Dedifferentiated amniotic fluid mesenchymal stem cell (primary cell): Measurements from ENCODE around the gene CDRT15L2.
"Not testable (repeated sequence)": the region's sequence is repeated elsewhere in the genome, so short reads cannot be mapped to it uniquely, and the experiment has no call there.

ENCODE experiments used
- DNase-seq: peaks from one replicate; pipeline ENCODE4 v3.0.0-alpha.2; 2016; ENCODE audit errors: extremely low spot score

The CDRT15L2 gene

DNA sequence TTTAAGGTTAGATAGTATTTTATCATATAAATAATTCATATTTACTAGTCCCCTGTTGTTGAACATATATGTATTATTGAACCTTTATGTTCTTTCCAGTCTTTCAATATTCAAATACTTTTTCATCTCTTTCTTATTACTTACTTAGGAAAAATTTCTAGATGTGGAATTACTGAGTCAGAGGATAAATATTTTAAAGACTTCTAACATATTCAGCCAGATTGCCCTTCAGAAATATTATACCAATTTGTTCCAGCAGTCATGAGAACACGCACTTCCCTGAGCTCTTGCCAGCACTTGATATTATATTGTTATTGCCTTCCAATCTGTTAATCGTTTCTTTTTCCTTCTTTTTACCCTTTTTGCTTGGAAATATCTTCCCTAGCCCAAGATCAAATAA lies 4.5 kb upstream of the CDRT15L2 start:
- peak; percentile 51 for DNase-seq

DNA sequence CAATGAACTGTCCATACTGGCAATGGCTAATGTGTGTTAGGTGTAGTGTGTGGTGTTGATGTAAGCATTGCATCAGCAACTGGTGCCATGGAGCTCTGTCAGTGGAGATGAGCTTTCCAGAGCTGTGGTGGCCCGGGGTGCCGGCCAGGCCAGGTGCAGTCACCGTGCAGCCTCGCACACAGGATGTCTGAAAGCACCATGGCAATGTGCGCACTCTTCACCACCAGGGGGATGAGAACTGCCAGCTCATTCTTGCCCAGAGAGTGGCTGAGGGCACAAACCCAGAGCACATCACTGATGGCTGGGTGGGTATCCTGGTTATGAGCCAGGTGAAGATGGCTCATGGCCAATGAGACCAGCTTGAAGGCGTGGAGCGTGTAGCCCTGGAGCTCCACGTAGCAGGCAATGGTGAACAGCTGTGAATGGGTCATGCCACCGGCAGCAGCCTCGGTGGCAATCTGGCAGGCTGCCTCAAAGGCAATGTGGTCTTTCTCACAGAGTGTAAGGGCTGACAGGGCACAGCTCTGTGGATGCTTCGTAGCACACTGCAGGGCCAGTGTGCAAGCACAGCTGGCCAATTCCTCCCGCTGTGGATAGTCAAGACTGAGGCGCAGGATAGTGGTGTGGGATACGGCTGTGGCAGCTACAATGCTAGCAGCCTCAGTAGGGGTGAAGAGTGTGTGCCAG lies 4.5 kb downstream of the CDRT15L2 start:
- not testable (repeated sequence) for DNase-seq

DNA sequence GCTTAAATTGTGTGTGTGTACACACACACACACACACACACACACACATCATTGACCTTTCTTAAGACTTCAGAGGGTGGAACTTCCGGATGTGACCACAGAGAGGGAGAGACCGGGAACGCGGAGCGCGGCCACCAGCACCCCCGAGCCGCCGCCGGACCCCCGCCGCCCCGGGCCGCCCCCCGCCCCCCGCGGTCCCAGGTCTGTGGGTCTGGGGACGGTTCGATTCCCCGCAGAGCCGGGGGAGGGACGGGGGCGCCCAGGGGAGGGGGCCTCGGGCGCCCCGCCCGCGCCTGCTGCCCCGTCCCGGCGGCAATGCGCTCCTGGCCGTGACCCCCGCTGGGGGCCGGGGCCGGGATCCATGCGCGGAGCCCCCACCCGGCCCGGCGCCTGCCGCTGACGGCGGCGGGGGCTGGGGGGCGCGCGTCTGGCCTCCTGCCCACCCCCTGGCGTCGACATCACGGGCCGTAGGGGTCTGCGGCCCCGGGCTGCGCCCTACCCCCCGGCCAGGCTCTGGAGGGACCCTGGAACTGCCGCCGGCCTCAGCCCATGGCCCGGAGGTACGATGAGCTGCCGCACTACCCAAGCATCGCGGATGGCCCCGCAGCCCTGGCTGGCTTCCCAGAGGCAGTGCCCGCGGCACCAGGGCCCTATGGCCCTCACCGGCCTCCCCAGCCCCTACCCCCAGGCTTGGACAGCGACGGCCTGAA lies 9.4 kb downstream of the CDRT15L2 start:
- DNase-seq: not testable (repeated sequence)

DNA sequence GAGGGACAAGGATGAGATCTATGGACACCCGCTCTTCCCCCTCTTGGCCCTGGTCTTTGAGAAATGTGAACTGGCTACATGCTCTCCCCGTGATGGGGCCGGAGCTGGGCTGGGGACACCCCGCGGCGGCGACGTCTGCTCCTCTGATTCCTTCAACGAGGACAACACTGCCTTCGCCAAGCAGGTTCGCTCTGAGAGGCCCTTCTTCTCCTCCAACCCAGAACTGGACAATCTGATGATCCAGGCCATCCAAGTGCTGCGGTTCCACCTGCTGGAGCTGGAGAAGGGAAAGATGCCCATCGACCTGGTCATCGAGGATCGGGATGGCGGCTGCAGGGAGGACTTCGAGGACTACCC lies 9.9 kb downstream of the CDRT15L2 start:
- not testable (repeated sequence) for DNase-seq

DNA sequence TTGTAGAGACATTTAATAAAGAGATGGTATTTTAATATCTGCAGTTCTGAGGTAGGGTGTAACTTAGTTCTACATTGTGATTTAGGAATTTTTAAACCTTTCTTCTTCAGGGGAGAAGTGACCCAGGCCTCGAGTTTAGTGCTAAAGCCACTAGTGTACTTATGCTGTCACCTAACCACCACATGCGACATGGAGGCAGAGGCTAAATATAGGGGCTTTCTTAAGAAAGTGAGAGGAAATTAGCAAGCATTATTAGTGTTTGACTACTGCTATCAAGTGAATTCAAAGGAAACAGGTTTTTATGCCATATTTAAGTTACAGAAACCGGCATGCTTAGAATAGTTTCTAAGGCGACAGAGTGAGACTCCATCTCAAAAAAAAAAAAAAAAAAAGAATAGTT lies 11.5 kb downstream of the CDRT15L2 start:
- DNase-seq: not testable (repeated sequence)

DNA sequence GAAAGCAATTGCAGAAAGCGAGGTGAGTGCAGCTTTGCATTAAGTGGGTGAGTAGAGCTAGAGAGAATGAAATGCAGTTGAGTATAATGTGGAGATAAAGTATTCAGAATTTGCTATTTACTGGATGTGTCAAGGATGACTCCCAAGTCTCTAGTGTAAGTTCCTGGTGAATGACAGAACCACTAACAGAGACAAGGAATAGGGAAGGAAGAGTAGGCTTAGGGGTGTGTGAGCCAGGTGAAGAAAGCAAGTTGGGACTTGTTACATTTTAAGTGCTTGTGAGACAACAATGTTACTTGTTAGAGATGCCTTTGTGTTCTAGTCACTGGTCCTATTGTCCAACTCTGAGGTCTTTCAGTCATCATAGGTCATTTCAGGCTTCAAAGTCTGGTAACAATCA lies 26.0 kb downstream of the CDRT15L2 start:
- not testable (repeated sequence) for DNase-seq

DNA sequence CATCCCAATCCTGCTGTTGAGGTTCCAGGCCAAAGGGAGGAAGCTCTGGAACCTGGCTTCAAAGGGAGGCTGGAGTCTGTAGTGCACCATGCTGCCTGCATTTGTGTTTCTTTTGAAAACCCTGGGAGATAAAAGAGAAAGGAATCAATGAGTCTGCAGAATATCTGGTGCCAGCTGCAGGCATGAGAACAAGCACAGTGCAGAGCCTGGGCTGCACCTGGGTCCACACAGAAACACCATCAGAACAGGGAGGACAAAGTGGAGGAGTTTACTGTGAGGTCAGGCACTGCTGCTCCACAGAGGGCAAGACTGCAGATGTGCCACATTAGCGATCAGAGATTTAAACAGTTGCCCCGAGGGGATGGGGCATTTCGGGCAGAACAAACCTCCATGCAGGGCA lies 30.0 kb downstream of the CDRT15L2 start:
- DNase-seq: not testable (repeated sequence)

DNA sequence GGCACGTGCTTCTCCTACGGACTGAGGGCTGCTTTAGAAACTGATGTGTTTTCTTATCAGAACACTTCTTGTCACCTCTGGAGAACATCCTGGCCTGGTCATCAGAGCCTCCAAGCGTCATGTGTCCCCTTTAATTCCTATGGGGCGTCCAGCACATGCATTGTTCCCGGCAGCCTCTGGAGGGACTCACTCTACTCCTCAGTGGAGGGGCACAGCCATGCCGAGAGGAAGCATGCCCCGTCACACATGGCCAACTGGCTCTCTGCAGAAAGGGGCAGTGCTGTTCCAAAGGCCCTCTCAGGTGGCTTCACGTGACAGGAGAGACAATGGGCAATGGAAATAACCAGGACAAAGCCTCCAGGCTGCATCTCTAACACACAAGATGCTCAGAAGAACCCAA lies 31.8 kb downstream of the CDRT15L2 start:
- no peak for DNase-seq

DNA sequence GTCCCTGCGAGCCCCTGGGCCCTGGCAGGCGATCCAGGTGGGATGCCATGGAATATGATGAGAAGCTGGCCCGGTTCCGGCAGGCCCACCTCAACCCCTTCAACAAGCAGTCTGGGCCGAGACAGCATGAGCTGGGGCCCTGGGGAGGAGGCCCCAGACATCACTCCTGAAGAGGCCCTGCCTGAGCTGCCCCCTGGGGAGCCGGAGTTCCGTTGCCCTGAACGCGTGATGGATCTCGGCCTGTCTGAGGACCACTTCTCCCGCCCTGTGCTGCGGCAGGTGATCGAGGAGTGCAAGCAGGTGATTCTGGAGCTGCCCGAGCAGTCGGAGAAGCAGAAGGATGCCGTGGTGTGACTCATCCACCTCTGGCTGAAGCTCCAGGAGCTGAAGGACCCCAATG lies 33.1 kb downstream of the CDRT15L2 start:
- no peak for DNase-seq

DNA sequence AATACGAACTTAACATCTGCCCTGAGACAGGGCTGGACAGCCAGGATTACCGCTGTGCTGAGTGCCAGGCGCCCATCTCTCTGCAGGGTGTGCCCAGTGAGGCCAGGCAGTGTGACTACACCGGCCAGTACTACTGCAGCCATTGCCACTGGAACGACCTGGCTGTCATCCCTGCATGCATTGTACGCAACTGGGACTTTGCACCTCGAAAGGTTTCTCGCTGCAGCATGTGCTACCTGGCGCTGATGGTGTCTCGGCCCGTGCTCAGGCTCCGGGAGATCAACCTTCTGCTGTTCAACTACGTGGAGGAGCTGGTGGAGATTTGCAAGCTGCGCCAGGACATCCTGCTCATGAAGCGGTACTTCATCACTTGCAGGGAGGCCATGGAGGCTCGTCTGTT lies 33.7 kb downstream of the CDRT15L2 start:
- no peak for DNase-seq

DNA sequence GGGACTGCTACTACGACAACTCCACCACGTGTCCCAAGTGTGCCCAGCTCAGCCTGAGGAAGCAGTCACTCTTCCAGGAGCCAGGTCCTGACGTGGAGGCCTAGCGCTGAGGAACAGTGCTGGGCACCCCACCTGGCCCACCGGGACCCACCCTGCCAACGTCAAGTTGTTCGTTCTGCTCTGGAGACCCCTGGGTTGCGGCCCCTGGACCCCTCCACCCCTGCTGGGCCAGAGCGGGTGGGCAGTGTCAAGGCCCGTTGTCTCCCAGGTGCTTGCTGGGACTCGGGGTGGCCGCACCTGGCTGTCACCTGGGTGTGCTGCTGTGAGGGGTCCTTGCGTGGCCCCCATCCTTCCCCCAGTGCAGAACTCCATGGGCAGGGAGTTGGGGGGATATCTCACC lies 34.4 kb downstream of the CDRT15L2 start:
- DNase-seq: no peak

DNA sequence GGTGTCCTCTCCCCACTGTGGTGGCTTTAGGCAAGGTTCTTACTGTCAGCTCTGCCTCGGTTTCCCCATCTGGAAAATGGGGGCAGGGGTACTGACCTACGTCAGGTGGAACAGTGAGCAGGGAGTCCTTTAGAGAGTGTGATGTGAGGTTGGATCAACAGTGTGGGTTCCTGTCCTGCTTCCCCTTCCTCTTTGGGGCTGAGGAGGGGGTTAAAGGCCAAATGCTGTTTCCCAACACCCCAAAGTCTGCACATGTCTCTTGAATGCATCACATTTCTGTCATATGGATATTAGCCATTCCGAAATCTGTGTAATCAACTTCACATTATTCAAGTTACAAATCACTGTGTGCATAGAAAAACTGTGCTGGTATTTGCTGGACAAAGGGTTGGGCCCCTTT lies 35.9 kb downstream of the CDRT15L2 start:
- not testable (repeated sequence) for DNase-seq
